Body of pancreas (tissue), 4 donors: ENCODE results near the gene TACC3. TPM values are rescaled to one million over a fixed set of nuclear protein-coding genes. Genes with fewer than 3 reads are reported as not detected.
"Not testable (repeated sequence)": the region's sequence is repeated elsewhere in the genome, so short reads cannot be mapped to it uniquely, and the experiment has no call there.

Experiments
- ATAC-seq: fragments of 150-250 bp; one replicate; pipeline ENCODE4 v1.9.1; 2016
- DNase-seq, 4 donors: peaks; one replicate each; pipeline ENCODE4 v3.0.0-alpha.2; 2019
- H3K27ac ChIP-seq, 4 donors: fragments of 200-600 bp; sonication (generic); 1 replicate in 3 of 4; 2 replicates in 1 of 4; pipeline versions ENCODE4 v1.5.1 to v1.6.1; 2016 to 2019; ENCODE audit warnings: mild to moderate bottlenecking in 1 of 4, mixed read lengths in 1 of 4, moderate library complexity in 1 of 4
- H3K27me3 ChIP-seq, 2 donors: fragments of 200-600 bp; sonication (generic); one replicate each; pipeline ENCODE4 v1.6.0; 2016; ENCODE audit warnings: mild to moderate bottlenecking in 1 of 2
- H3K36me3 ChIP-seq, 2 donors: fragments of 200-600 bp; sonication (generic); replicated peaks in 1 of 2; 2 replicates each; pipeline ENCODE4 v1.5.1; 2016; ENCODE audit warnings: low read depth in 2 of 2; ENCODE audit not compliant: insufficient read depth in 1 of 2
- H3K4me1 ChIP-seq: fragments of 200-600 bp; sonication (generic); one replicate; pipeline ENCODE4 v1.6.0; 2016
- H3K4me3 ChIP-seq, 2 donors: fragments of 200-600 bp; sonication (generic); 1 replicate in 1 of 2; 2 replicates in 1 of 2; pipeline ENCODE4 v1.5.1; 2016 to 2019
- H3K9me3 ChIP-seq, 3 donors: fragments of 200-600 bp; sonication (generic); 1 replicate in 2 of 3; 2 replicates in 1 of 3; pipeline ENCODE4 v1.5.1; 2016
- CTCF ChIP-seq, 7 experiments: fragments of 450-650 bp in 4 of 7; fragments of 200-600 bp in 3 of 7; sonication (generic) in 3 of 7; IDR thresholded peaks; one replicate each; pipeline ENCODE4 v1.5.1; 2016 to 2019; ENCODE audit warnings: antibody characterized with exemption in 7 of 7
- POLR2A ChIP-seq, 3 donors: fragments of 450-650 bp; IDR thresholded peaks; one replicate each; pipeline ENCODE4 v1.6.1; 2016; ENCODE audit warnings: antibody characterized with exemption in 3 of 3, mild to moderate bottlenecking in 2 of 3
- WGBS, 2 donors: methylation state at CpG; one replicate each; pipeline ENCODE4 v1.1.5; 2017; 5-methylcytosine and 5-hydroxymethylcytosine counted together
- intact Hi-C: fragments of 100-400 bp; cut with DNase I; formaldehyde crosslinking; loops from one replicate; pipeline ENCODE4 v1.15.1; 2023
- total RNA-seq, 2 donors: library from RNA; depleted of rRNA; stranded (reverse); fragments of >200 nt; gene quantifications; one replicate each; pipeline ENCODE4 v1.1.0, GENCODE V29; 2016

Gene TACC3
- total RNA-seq, 2 donors from 2014 or later = 5.7 to 8.9 TPM

GRCh38 chr4:1690698-1691097 is 30.6 kb upstream of the TACC3 start:
- Histone ChIP-seq H3K36me3 (peaks cover 0 to 20% of the 10 kb centered on the region in 2 donors), H3K4me3 (no peak overlapping the region), H3K9me3 (no peaks in the 10 kb centered on the region), H3K4me1 (peaks cover 4% of the 10 kb centered on the region), H3K27ac (no peak overlapping the region), H3K27me3 (no peaks in the 10 kb centered on the region)
- TF ChIP-seq POLR2A (IDR thresholded peaks at IDR 0.05) (no peak), CTCF (IDR thresholded peaks at IDR 0.05) (no peak)
- WGBS, 2 donors = 87 to 95% methylated on average over 3 of the region's 3 CpGs
- intact Hi-C loops = loop anchor here (5.0 kb wide), 1 partner anchor 37 kb away; no protein-coding TSS in a partner anchor
- ATAC-seq (no peak), DNase-seq (no peak)

GRCh38 chr4:1691737-1692373 is 29.5 kb upstream of the TACC3 start:
- intact Hi-C loops = loop anchor here (5.0 kb wide), 1 partner anchor 35 kb away; no protein-coding TSS in a partner anchor
- Histone ChIP-seq H3K4me1 (peaks cover 4% of the 10 kb centered on the region), H3K9me3 (no peaks in the 10 kb centered on the region), H3K27me3 (no peaks in the 10 kb centered on the region), H3K4me3 (no peak overlapping the region), H3K36me3 (peaks cover 0 to 28% of the 10 kb centered on the region in 2 donors), H3K27ac (no peak overlapping the region)
- TF ChIP-seq POLR2A (IDR thresholded peaks at IDR 0.05) (no peak), CTCF (IDR thresholded peaks at IDR 0.05) (no peak)
- DNase-seq (no peak), ATAC-seq (no peak)
- 79 to 100% methylated on average over 4 to 9 of the region's 9 CpGs for WGBS, 2 donors

- peaks cover 0 to 31% of the 10 kb centered on the region in 2 donors for H3K36me3 ChIP-seq
- intact Hi-C loops = loop anchor here (5.0 kb wide), 1 partner anchor 34 kb away; no protein-coding TSS in a partner anchor
- no peak overlapping the region for H3K27ac ChIP-seq
- no peaks in the 10 kb centered on the region for H3K9me3 ChIP-seq
- TF ChIP-seq CTCF (IDR thresholded peaks at IDR 0.05) = peak; percentile 81 to 93 (median 86)
- TF ChIP-seq POLR2A (IDR thresholded peaks at IDR 0.05) = no peak
- peak; percentile 95 for ATAC-seq
- WGBS, 2 donors = 38 to 45% methylated on average over 7 of the region's 7 CpGs
- H3K27me3 ChIP-seq = no peaks in the 10 kb centered on the region
- peaks cover 4% of the 10 kb centered on the region for H3K4me1 ChIP-seq
- H3K4me3 ChIP-seq = no peak overlapping the region
- DNase-seq = peak; percentile 77 to 84 (median 80)
These were observed 28.0 kb upstream of the TACC3 start for GRCh38 chr4:1693131-1693896.

- H3K9me3 ChIP-seq = no peaks in the 10 kb centered on the region
- H3K27ac ChIP-seq = no peak overlapping the region
- H3K36me3 ChIP-seq = peaks cover 0 to 35% of the 10 kb centered on the region in 2 donors
- peaks cover 4% of the 10 kb centered on the region for H3K4me1 ChIP-seq
- intact Hi-C loops = no loop called here
- no peaks in the 10 kb centered on the region for H3K27me3 ChIP-seq
- DNase-seq (no peak), ATAC-seq (no peak)
- 82 to 89% methylated on average over 5 of the region's 5 CpGs for WGBS, 2 donors
- TF ChIP-seq CTCF (IDR thresholded peaks at IDR 0.05) (no peak), POLR2A (IDR thresholded peaks at IDR 0.05) (no peak)
- no peak overlapping the region for H3K4me3 ChIP-seq
These were observed 25.4 kb upstream of the TACC3 start for GRCh38 chr4:1695913-1696312.

- intact Hi-C loops, H3K4me1 ChIP-seq, H3K4me3 ChIP-seq, DNase-seq, ATAC-seq, H3K27me3 ChIP-seq, H3K27ac ChIP-seq, H3K9me3 ChIP-seq: not testable (repeated sequence)
- peaks cover 0 to 16% of the 10 kb centered on the region in 2 donors for H3K36me3 ChIP-seq
- 70 to 89% methylated on average over 8 of the region's 8 CpGs for WGBS, 2 donors
These were observed 19.6 kb upstream of the TACC3 start for GRCh38 chr4:1701671-1702070.
